Keratinocyte (primary cell): ENCODE data around the gene OSMR. TPM values are rescaled to one million over a fixed set of nuclear protein-coding genes. Genes with fewer than 3 reads are reported as not detected.

Experiments used
- DNase-seq: peaks from one replicate; pipeline ENCODE4 v3.0.0-alpha.2; 2011; ENCODE audit warnings: low read depth, missing footprints, low spot score
- FAIRE-seq: peaks from 2 replicates; lab custom pipeline; 2011; peaks lifted over from hg19 to GRCh38; lab: Jason Lieb, UNC
- H2AFZ ChIP-seq: 2 replicates; pipeline ENCODE4 v1.6.0; 2012; ENCODE audit warnings: low read length, control low read depth, inconsistent platforms; ENCODE audit not compliant: control insufficient read depth
- H3K27ac ChIP-seq: 2 replicates; pipeline ENCODE4 v1.5.1; 2011; ENCODE audit warnings: low read length; ENCODE audit not compliant: control insufficient read depth, insufficient read depth
- H3K27me3 ChIP-seq: 3 replicates; pipeline ENCODE4 v1.6.0; 2011; ENCODE audit warnings: low read length; ENCODE audit not compliant: control insufficient read depth, insufficient read depth; ENCODE audit errors: extremely low read depth
- H3K36me3 ChIP-seq, 2 experiments: 2 replicates in 1 of 2; 3 replicates in 1 of 2; pipeline ENCODE4 v1.5.1; 2011; ENCODE audit warnings: low read length in 2 of 2, mild to moderate bottlenecking in 1 of 2; ENCODE audit not compliant: control insufficient read depth in 2 of 2, insufficient read depth in 2 of 2; ENCODE audit errors: extremely low read depth in 1 of 2
- H3K4me1 ChIP-seq: 3 replicates; pipeline ENCODE4 v1.5.1; 2011; ENCODE audit warnings: low read length; ENCODE audit not compliant: control insufficient read depth, insufficient read depth; ENCODE audit errors: extremely low read depth
- H3K4me2 ChIP-seq: 3 replicates; pipeline ENCODE4 v1.6.0; 2011; ENCODE audit warnings: low read depth, low read length; ENCODE audit not compliant: control insufficient read depth, insufficient read depth; ENCODE audit errors: extremely low read depth
- H3K4me3 ChIP-seq, 3 experiments: fragments of 200-600 bp in 1 of 3; sonication (generic) in 1 of 3; 2 replicates in 2 of 3; 3 replicates in 1 of 3; pipeline ENCODE4 v1.5.1; 2011 to 2016; ENCODE audit warnings: low read length in 3 of 3, mild to moderate bottlenecking in 3 of 3, control low read depth in 2 of 3, inconsistent platforms in 1 of 3, low read depth in 1 of 3, mixed read lengths in 1 of 3, mixed run types in 1 of 3, moderate library complexity in 1 of 3; ENCODE audit not compliant: control insufficient read depth in 2 of 3, insufficient read depth in 2 of 3; ENCODE audit errors: extremely low read depth in 1 of 3
- H3K79me2 ChIP-seq: 2 replicates; pipeline ENCODE4 v1.6.0; 2012; ENCODE audit warnings: low read length; ENCODE audit not compliant: control insufficient read depth, insufficient read depth
- H3K9ac ChIP-seq: 3 replicates; pipeline ENCODE4 v1.6.0; 2011; ENCODE audit warnings: low read length; ENCODE audit not compliant: control insufficient read depth, insufficient read depth; ENCODE audit errors: extremely low read depth
- H3K9me1 ChIP-seq: 3 replicates; pipeline ENCODE4 v1.6.0; 2011; ENCODE audit warnings: low read length; ENCODE audit not compliant: control insufficient read depth, insufficient read depth; ENCODE audit errors: extremely low read depth
- H3K9me3 ChIP-seq: 2 replicates; pipeline ENCODE4 v1.5.1; 2012; ENCODE audit warnings: low read depth, low read length; ENCODE audit not compliant: control insufficient read depth
- H4K20me1 ChIP-seq: 3 replicates; pipeline ENCODE4 v1.6.0; 2011; ENCODE audit warnings: low read length; ENCODE audit not compliant: control insufficient read depth, insufficient read depth; ENCODE audit errors: extremely low read depth
- EZH2 ChIP-seq: IDR thresholded peaks from one replicate; pipeline ENCODE4 v1.6.1; 2012; ENCODE audit warnings: inconsistent platforms, mild to moderate bottlenecking, low read length, moderate library complexity
- dilution Hi-C: fragments of 300-500 bp; cut with MboI; formaldehyde crosslinking; loops from one replicate; pipeline ENCODE4 v1.7.0; 2020; ENCODE audit warnings: low sequenced_read_pairs; ENCODE audit not compliant: extremely low pct_ligation_motif_present
- polyA plus RNA-seq, 5 experiments: library from polyadenylated mRNA; depleted of rRNA in 3 of 5; stranded (reverse) in 3 of 5; stranded (forward) in 1 of 5; unstranded in 1 of 5; fragments of >200 nt; gene quantifications; 1 replicate in 1 of 5; 2 replicates in 3 of 5; 3 replicates in 1 of 5; pipeline versions ENCODE4 v1.2.1 to v1.2.3, GENCODE V29; 2011 to 2012; ENCODE audit warnings: missing spikeins in 2 of 5, low read depth in 1 of 5, low replicate concordance in 1 of 5
- TF ChIP-seq, protein P1 (sequence below), 3 experiments: IDR thresholded peaks in 1 of 3; conservative IDR thresholded peaks in 1 of 3; optimal IDR thresholded peaks in 1 of 3; 2 replicates in 2 of 3; 3 replicates in 1 of 3; pipeline versions ENCODE3 to v1.5.1; 2011; ENCODE audit warnings: low read length in 3 of 3, mild to moderate bottlenecking in 3 of 3, moderate library complexity in 2 of 3, control low read depth in 1 of 3, inconsistent platforms in 1 of 3; ENCODE audit not compliant: insufficient read depth in 2 of 3; ENCODE audit errors: extremely low read depth in 1 of 3

OSMR gene
- polyA plus RNA-seq, 1 donor (not counting 4 experiments of a cell fraction or from before 2014, with no cell fraction given) = 43.8 TPM

DNA sequence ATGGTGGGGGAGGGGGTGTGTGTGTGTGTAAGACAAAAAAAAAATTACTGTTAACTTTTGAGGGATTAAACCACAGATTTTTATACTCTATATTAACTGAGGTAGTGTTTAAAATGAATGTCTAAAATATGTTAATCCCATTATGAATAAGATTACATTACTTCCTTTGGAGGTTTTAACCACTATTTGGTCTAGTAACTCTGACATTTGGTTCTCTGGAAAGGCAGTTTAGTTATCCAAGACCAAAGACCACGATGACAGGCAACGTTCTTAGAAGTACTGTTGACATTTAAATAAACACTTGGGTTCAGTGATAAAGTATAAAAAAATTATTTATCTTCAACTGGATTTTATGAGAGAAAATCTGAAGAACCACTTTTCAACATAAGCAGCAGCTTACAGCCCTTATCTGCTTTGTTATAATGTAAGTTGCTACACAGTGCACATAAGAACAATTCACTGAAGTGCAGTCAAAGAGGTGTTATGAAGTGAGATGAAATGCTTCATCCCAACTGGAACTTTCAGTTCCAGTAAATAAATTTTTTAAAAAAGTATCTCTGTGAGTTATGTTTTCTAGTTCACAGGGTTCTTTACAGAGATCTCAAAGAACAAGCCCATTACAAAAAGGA, 94.5 kb downstream of the OSMR start:
- H3K9me1 ChIP-seq = no peaks in the 10 kb centered on the region
- no peaks in the 10 kb centered on the region for H3K79me2 ChIP-seq
- H3K36me3 ChIP-seq = peaks cover 4 to 19% of the 10 kb centered on the region in 2 experiments
- no peak overlapping the region for H3K4me3 ChIP-seq
- H2AFZ ChIP-seq = no peak overlapping the region
- H3K9ac ChIP-seq = no peak overlapping the region
- FAIRE-seq (no peak), DNase-seq (no peak)
- TF ChIP-seq EZH2 = no peak
- H3K27ac ChIP-seq = no peak overlapping the region
- H3K9me3 ChIP-seq = no peaks in the 10 kb centered on the region
- no peak overlapping the region for H3K4me2 ChIP-seq
- dilution Hi-C loops = no loop called here
- no peaks in the 10 kb centered on the region for H4K20me1 ChIP-seq
- H3K27me3 ChIP-seq = no peaks in the 10 kb centered on the region
- no peaks in the 10 kb centered on the region for H3K4me1 ChIP-seq

GRCh38 chr5:38941912-38942311, 96.1 kb downstream of the OSMR start:
- H3K27ac ChIP-seq = no peak overlapping the region
- no peaks in the 10 kb centered on the region for H3K79me2 ChIP-seq
- H3K4me3 ChIP-seq = no peak overlapping the region
- H2AFZ ChIP-seq = no peak overlapping the region
- peaks cover 2 to 16% of the 10 kb centered on the region in 2 experiments for H3K36me3 ChIP-seq
- H3K4me2 ChIP-seq = no peak overlapping the region
- dilution Hi-C loops = no loop called here
- H3K9ac ChIP-seq = no peak overlapping the region
- no peak for TF ChIP-seq EZH2
- TF ChIP-seq, protein P1, sequence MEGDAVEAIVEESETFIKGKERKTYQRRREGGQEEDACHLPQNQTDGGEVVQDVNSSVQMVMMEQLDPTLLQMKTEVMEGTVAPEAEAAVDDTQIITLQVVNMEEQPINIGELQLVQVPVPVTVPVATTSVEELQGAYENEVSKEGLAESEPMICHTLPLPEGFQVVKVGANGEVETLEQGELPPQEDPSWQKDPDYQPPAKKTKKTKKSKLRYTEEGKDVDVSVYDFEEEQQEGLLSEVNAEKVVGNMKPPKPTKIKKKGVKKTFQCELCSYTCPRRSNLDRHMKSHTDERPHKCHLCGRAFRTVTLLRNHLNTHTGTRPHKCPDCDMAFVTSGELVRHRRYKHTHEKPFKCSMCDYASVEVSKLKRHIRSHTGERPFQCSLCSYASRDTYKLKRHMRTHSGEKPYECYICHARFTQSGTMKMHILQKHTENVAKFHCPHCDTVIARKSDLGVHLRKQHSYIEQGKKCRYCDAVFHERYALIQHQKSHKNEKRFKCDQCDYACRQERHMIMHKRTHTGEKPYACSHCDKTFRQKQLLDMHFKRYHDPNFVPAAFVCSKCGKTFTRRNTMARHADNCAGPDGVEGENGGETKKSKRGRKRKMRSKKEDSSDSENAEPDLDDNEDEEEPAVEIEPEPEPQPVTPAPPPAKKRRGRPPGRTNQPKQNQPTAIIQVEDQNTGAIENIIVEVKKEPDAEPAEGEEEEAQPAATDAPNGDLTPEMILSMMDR (optimal IDR thresholded peaks at IDR 0.05 in 1 of 3, IDR thresholded peaks at IDR 0.05 in 1 of 3, conservative IDR thresholded peaks at IDR 0.05 in 1 of 3; ENCODE audit: extremely low read depth in 1 of 3, insufficient read depth in 2 of 3, low read length in 3 of 3) = no peak
- H3K9me3 ChIP-seq = no peaks in the 10 kb centered on the region
- H3K9me1 ChIP-seq = no peaks in the 10 kb centered on the region
- FAIRE-seq = no peak
- H3K4me1 ChIP-seq = no peaks in the 10 kb centered on the region
- no peaks in the 10 kb centered on the region for H3K27me3 ChIP-seq
- no peak for DNase-seq
- H4K20me1 ChIP-seq = no peaks in the 10 kb centered on the region

GRCh38 chr5:38944282-38944681, 98.5 kb downstream of the OSMR start:
- H3K4me3 ChIP-seq = no peak overlapping the region
- no peaks in the 10 kb centered on the region for H3K9me1 ChIP-seq
- H3K79me2 ChIP-seq = no peaks in the 10 kb centered on the region
- no peaks in the 10 kb centered on the region for H4K20me1 ChIP-seq
- dilution Hi-C loops = no loop called here
- H3K36me3 ChIP-seq = peaks cover 2 to 9% of the 10 kb centered on the region in 2 experiments
- no peak overlapping the region for H3K27ac ChIP-seq
- DNase-seq (no peak), FAIRE-seq (no peak)
- no peaks in the 10 kb centered on the region for H3K9me3 ChIP-seq
- TF ChIP-seq, protein P1 (optimal IDR thresholded peaks at IDR 0.05 in 1 of 3, IDR thresholded peaks at IDR 0.05 in 1 of 3, conservative IDR thresholded peaks at IDR 0.05 in 1 of 3; ENCODE audit: extremely low read depth in 1 of 3, insufficient read depth in 2 of 3, low read length in 3 of 3) = no peak
- no peak for TF ChIP-seq EZH2
- H3K27me3 ChIP-seq = no peaks in the 10 kb centered on the region
- no peak overlapping the region for H3K4me2 ChIP-seq
- H3K4me1 ChIP-seq = no peaks in the 10 kb centered on the region
- H2AFZ ChIP-seq = no peak overlapping the region
- no peak overlapping the region for H3K9ac ChIP-seq
